Adipose tissue (tissue), 3 donors: Measurements from ENCODE around the gene OTOA. TPM values are rescaled to one million over a fixed set of nuclear protein-coding genes. Genes with fewer than 3 reads are reported as not detected.
"Not testable (repeated sequence)": the region's sequence is repeated elsewhere in the genome, so short reads cannot be mapped to it uniquely, and the experiment has no call there.

Experiments
- H3K27ac ChIP-seq: one replicate; pipeline ENCODE4 v1.5.1; 2013; ENCODE audit warnings: low read depth, low read length
- WGBS, 3 donors: extraction: QIAGEN DNeasy Blood & Tissue Kit; methylation state at CpG; one replicate each; pipeline ENCODE4 v1.1.7; 2013; 5-methylcytosine and 5-hydroxymethylcytosine counted together
- polyA plus RNA-seq, 3 donors: library from polyadenylated mRNA; stranded (reverse); fragments of 200-250 nt; gene quantifications; one replicate each; pipeline ENCODE4 v1.2.3, GENCODE V29; 2013
- donor health status: healthy with polysubstance abuse.
- donor health status: Bipolar disorder and iron deficiency.
- donor health status: healthy.

OTOA gene
- polyA plus RNA-seq, 3 donors = 0.03 to 0.34 TPM; not detected in 1

DNA sequence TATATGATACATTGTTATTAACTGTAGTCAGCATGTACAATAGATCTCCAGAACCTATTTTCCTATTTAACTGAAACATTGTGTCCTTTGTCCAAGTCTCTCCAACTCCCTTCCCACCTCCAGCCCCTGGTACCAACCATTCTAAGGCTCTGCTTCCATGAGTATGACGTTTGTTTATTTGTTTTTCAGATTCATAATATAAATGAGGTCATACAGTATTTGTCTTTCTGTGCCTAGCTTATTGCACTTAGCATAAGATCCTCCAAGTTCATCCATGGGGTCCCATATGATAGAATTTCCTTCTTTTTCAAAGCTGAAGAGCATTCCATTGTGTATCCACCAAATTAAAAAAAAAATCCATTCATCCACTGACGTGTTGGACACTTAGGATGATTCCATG, 39.4 kb downstream of the OTOA start:
- H3K27ac ChIP-seq = no peak overlapping the region
- WGBS, 3 donors = 40 to 60% (median 58%) methylated on average over 2 of the region's 2 CpGs

DNA sequence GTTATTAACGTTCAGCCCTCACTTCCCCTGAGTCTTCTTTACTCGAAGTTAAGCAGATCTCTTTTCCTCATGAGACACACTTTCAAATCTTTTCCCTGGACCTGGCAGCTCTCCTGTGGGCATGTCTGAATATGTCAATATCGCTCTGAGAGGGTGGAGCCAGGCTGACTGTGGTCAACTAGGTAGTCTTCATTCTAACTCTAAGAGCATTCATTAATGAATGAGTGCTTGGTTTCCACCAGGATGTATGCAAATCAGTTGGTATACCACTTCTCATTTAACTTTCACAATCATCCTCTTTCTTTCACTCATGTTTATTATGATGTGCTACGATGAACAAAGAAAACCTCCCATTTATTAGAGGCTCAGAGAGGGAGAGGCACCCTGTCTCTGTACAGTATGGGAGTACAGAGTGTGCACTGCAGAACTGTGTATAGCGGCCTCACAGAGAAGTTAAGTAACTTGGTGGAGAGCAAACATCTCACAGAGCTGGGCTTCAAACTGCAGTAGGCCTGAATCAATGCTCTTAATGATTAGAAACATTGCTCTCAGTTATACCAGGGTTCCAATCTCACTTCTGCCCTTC, 39.9 kb downstream of the OTOA start:
- H3K27ac ChIP-seq = no peak overlapping the region
- WGBS, 3 donors = 59 to 67% (median 61%) methylated on average over 5 of the region's 5 CpGs

DNA sequence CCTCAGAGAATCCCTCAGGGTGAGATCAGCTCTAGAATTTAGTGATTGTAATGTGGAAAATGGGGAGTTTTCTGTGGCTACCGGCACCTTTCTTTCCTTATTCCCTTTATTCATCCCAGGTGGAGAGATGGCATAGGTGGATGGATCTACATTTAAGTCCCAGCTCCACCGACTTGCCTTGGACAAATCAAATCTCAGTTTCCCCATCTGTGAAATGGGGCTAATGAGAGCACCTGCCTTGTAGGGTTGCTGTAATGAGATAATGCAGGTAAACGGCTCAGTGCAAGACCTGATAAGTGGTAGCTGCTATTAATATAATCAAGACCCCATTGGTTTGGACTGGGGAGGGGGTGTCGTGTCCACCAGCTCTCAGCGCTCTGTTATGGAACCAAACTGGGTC, 40.5 kb downstream of the OTOA start:
- no peak overlapping the region for H3K27ac ChIP-seq
- 77 to 93% (median 92%) methylated on average over 5 of the region's 5 CpGs for WGBS, 3 donors

GRCh38 chr16:21704733-21705132, 41.0 kb downstream of the OTOA start:
- 79 to 87% (median 86%) methylated on average over 6 of the region's 6 CpGs for WGBS, 3 donors
- no peak overlapping the region for H3K27ac ChIP-seq

DNA sequence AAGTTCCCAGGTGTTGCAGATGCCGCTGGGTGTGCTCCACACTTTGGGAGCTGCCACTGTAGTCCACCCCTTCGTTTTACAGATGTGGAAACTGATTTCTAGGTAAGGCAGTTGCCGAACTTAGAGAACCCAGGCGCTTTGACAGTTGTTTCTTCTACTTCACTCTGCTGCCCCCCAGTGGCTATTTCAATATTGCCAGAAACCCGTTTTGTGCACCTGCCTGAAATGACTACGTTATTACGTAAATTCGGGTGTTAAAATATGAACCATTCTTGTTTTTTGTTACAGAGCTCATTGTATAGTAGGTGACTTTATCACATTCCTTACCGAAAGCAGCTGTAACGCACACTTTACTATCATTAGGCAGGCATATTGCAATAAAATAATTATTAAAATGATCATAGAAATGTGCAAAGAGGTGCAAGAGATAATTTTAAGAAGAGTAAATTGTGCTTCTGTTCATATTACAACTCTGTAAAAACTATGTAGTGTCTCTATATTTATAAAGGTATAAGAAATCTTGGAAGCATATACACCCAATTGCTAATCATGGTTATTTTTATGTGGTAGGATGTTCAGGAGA, 44.9 kb downstream of the OTOA start:
- WGBS, 3 donors = 4 to 7% (median 5%) methylated on average over 10 of the region's 10 CpGs

GRCh38 chr16:21710938-21711337, 47.2 kb downstream of the OTOA start:
- 65 to 79% (median 78%) methylated on average over 4 of the region's 4 CpGs for WGBS, 3 donors
- H3K27ac ChIP-seq = no peak overlapping the region

More for the DNA sequence above, 44.9 kb downstream of the OTOA start:
- H3K27ac ChIP-seq = no peak overlapping the region

DNA sequence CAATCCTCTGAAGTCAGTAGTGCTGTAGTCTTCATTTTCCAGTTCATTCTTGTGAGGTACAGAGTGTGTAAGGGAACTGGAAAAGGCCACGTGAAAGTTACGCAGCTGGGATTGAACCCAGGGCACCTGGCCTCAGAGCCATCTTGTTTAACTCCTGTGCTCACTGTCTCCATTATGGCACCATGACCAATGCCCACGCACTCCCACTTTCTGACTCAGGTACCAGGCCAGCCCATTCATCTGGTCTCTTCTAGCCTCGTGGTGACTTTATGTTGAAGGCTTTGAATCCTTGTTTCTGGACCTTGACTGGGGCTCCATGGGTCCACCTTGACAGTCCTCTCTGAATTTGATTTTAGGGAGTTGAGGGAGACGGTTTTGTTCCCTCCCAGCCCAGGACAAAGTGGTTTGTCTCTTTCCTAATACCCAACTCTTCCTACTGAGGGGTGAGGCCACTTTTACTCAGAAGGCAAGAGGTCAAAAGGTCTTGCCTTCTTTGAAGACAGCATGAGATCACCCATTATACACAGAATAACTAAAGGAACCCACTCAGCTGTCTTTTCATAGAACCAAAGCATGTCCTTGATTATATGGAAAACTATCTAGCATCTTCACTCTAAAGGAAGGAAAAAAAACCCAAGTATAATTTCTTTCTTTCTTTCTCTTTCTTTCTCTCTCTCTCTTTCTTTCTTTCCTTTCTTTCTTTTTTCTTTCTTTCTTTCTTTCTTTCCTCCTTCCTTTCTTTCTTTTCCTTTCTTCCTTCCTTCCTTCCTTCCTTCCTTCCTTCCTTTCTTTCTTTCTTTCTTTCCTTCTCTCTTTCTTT, 50.0 kb downstream of the OTOA start:
- WGBS, 3 donors = 81 to 84% (median 83%) methylated on average over 5 of the region's 5 CpGs
- no peak overlapping the region for H3K27ac ChIP-seq

DNA sequence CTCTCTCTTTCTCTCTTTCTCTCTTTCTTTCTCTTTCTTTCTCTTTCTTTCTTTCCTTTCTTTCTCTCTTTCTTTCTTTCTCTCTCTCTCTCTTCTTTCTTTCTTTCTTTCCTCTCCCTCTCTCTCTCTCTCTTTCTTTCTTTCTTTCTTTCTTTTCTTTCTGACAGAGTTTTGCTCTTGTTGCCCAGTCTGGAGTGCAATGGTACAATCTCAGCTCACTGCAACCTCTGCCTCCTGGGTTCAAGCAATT, 50.5 kb downstream of the OTOA start:
- not testable (repeated sequence) for H3K27ac ChIP-seq

DNA sequence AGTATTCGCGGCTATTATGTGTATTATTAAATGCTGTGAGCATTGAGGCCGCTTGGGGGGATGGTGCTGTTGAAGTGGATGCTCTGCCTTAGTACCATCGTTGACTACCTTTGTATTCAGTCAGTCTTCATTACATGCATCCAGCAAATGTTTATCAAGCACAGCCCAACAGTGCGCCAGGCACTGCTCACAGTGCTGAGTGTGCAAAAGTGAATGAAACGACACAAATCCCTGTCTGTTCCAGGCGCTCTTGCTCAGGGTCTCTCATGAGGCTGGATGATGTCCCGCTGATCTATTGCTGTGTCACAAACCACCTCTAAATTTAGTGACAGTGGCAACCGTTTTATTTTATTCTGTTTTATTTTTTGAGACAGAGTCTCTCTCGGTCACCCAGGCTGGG, 53.8 kb downstream of the OTOA start:
- 72 to 79% (median 78%) methylated on average over 10 of the region's 10 CpGs for WGBS, 3 donors
- H3K27ac ChIP-seq = no peak overlapping the region

- no peak overlapping the region for H3K27ac ChIP-seq
- WGBS, 3 donors = 53 to 76% (median 60%) methylated on average over 6 of the region's 6 CpGs
Observed at GRCh38 chr16:21719283-21719682, 55.5 kb downstream of the OTOA start.

GRCh38 chr16:21720533-21720932, 56.8 kb downstream of the OTOA start:
- WGBS, 3 donors = 89% methylated on average over 2 of the region's 2 CpGs
- H3K27ac ChIP-seq = no peak overlapping the region

DNA sequence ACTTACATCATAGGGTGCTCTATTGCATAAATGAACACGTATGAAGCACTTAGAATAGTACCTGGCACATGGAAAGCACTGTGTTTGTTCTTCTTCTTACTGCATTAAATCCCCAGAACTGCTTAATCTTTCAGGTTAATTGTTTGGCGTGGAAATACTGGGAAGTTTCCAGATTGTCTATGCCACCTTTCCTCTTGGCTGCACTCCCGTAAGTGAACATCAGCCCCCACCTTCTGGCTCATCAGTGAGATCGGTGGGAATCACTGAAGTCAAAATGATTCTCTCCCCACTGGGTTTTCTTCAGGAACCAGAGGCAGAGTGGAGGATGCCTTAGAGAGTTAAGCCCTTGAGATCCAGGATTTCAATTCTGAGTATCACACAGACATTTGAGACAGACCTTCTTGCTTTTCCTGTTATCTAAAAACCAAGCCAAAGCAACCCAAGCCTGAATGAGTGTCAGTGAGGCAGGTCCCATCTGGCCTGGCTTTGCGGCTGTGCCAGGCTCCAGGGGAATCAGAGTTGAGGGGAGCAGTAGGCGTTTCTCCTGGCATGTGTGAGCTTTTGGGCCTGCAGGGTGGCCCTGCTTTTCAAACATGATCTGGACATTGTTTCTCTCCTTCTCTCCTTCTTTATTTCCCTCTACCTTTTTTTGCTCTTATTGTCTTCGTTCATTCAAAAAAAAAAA, 59.1 kb downstream of the OTOA start:
- H3K27ac ChIP-seq = no peak overlapping the region
- WGBS, 3 donors = 68 to 75% (median 74%) methylated on average over 7 of the region's 7 CpGs

DNA sequence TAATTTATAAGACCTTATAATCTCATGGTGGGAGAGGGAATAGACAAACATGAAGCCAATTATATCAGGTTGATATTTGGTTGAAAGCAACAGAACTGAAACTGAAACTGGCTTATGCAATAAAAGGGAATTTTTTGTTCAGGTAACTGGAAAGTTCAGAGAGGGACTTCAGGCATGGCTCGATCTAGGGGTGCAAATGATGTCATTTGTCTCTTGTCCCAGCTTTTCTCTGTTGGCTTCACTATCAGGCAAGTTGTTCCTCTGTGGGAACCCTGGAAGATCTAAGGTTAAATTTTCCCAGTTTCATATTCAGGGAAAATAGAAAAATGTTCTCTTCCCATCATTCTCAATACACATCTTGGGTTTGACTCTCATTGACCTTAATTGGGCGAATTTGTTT, 59.8 kb downstream of the OTOA start:
- 80 to 82% (median 81%) methylated on average over 2 of the region's 2 CpGs for WGBS, 3 donors
- H3K27ac ChIP-seq = no peak overlapping the region

- 88 to 93% (median 91%) methylated on average over 3 of the region's 3 CpGs for WGBS, 3 donors
- no peak overlapping the region for H3K27ac ChIP-seq
Observed at GRCh38 chr16:21727344-21727743, 63.6 kb downstream of the OTOA start.

- WGBS, 3 donors = 70 to 83% (median 81%) methylated on average over 4 of the region's 4 CpGs
- H3K27ac ChIP-seq = not testable (repeated sequence)
Observed at GRCh38 chr16:21731233-21731632, 67.5 kb downstream of the OTOA start.

DNA sequence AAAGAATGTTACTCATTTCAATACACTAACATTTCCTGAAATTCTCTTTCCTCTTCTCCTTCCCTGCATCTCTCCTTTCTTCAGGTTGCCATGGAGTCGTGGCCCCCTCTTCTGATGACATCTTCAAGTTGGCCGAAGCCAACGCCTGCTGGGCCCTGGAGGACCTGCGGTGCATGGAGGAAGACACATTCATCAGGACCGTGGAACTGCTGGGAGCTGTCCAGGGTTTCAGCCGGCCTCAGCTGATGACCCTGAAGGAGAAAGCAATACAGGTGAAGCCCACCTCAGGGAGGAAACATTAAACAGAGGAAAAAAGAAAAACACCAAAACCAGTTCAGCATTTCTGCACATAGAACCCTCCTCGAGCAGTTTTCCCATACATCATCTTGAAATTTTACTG, 76.9 kb downstream of the OTOA start:
- H3K27ac ChIP-seq = not testable (repeated sequence)
- WGBS, 3 donors = no CpG with 5 or more reads among the region's 7 CpGs

DNA sequence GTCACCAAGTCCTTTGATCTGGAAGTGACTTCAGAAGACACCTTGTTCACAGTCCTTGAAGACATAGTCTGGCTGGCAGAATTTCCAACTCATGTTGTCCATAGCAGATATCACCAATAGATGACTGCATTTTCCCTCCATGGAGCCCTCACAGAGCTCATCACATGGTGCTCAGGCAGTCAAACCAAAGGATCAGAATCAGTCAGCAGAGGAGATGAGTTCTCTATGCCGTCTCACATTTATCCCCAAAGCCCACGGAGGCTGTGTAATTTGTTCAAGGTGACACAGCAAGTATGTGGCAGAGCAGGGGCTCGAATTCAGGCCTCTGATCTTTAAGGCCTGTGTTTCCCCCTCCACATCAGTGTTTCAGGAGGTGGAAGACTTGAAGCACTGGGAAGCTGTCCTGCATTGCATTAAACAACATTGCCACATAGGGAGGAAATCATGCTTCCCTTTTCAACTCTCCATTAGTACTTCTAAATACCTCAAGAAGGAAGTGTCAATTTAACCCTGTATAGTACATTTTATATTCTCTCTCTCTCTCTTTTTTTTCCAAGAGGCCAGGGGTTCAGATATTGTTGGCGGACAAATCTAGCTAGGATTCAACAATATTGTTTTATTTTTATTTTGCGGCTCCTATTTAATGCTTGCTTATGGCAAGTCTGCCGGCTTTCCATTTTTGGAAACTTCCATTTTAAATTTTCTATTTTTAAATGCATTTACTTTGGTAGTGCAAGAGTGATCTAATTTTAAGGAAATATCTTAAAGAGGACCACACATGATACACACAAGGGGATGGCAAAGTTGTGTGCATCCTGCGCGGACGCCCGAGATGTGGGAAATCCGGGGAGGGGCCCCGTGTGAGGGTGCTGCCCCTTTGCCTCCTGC, 92.7 kb downstream of the OTOA start:
- WGBS, 3 donors = 32 to 58% (median 36%) methylated on average over 4 to 5 of the region's 12 CpGs
- H3K27ac ChIP-seq = not testable (repeated sequence)

- WGBS, 3 donors = 39 to 55% (median 45%) methylated on average over 2 to 3 of the region's 31 CpGs
- not testable (repeated sequence) for H3K27ac ChIP-seq
Observed at GRCh38 chr16:21757080-21757671, 93.4 kb downstream of the OTOA start.
